H9 (cell line): ENCODE results near the gene MRPL54. TPM values are rescaled to one million over a fixed set of nuclear protein-coding genes. Genes with fewer than 3 reads are reported as not detected.

Experiments
- DNase-seq: peaks from one replicate; pipeline ENCODE4 v3.0.0-alpha.2; 2017
- H2AFZ ChIP-seq: one replicate; pipeline ENCODE4 v1.6.1; 2013; ENCODE audit warnings: mild to moderate bottlenecking, low read length, control low read depth, moderate library complexity
- H2AK5ac ChIP-seq: 2 replicates; pipeline ENCODE4 v1.6.1; 2013; ENCODE audit warnings: low read length, control low read depth, mixed read lengths; ENCODE audit not compliant: insufficient read length
- H2BK120ac ChIP-seq: one replicate; pipeline ENCODE4 v1.6.1; 2013; ENCODE audit warnings: low read depth, mild to moderate bottlenecking, low read length, control low read depth, inconsistent platforms; ENCODE audit not compliant: poor library complexity, severe bottlenecking
- H2BK12ac ChIP-seq: 2 replicates; pipeline ENCODE4 v1.6.1; 2013; ENCODE audit warnings: low read length, control low read depth, mixed read lengths, low read depth; ENCODE audit not compliant: insufficient read length
- H2BK15ac ChIP-seq: 2 replicates; pipeline ENCODE4 v1.6.1; 2013; ENCODE audit warnings: low read depth, low read length, control low read depth
- H2BK20ac ChIP-seq: one replicate; pipeline ENCODE4 v1.6.1; 2013; ENCODE audit warnings: low read depth, mild to moderate bottlenecking, low read length, control low read depth, inconsistent platforms; ENCODE audit not compliant: poor library complexity, severe bottlenecking
- H2BK5ac ChIP-seq: 2 replicates; pipeline ENCODE4 v1.6.1; 2013; ENCODE audit warnings: low read length, control low read depth, mixed read lengths; ENCODE audit not compliant: insufficient read length
- H3K14ac ChIP-seq: 2 replicates; pipeline ENCODE4 v1.6.1; 2013; ENCODE audit warnings: low read length, control low read depth; ENCODE audit not compliant: insufficient read depth
- H3K18ac ChIP-seq: 2 replicates; pipeline ENCODE4 v1.6.1; 2013; ENCODE audit warnings: low read depth, mild to moderate bottlenecking, mixed read lengths, low read length, control low read depth; ENCODE audit not compliant: insufficient read length
- H3K23ac ChIP-seq: 2 replicates; pipeline ENCODE4 v1.6.1; 2013; ENCODE audit warnings: low read length, control low read depth, mixed read lengths, low read depth; ENCODE audit not compliant: insufficient read length
- H3K23me2 ChIP-seq: 2 replicates; pipeline ENCODE4 v1.6.1; 2013; ENCODE audit warnings: low read depth, mild to moderate bottlenecking, mixed read lengths, low read length, control low read depth; ENCODE audit not compliant: insufficient read length, poor library complexity, severe bottlenecking
- H3K27ac ChIP-seq: 2 replicates; pipeline ENCODE4 v1.5.1; 2013; ENCODE audit warnings: low read length, control low read depth, mixed read lengths, low read depth; ENCODE audit not compliant: insufficient read length
- H3K27me3 ChIP-seq: 2 replicates; pipeline ENCODE4 v1.6.1; 2013; ENCODE audit warnings: low read length, control low read depth, inconsistent platforms; ENCODE audit not compliant: insufficient read depth
- H3K4ac ChIP-seq: 2 replicates; pipeline ENCODE4 v1.6.1; 2013; ENCODE audit warnings: low read depth, mild to moderate bottlenecking, control low read depth, inconsistent platforms, low read length, moderate library complexity
- H3K4me1 ChIP-seq: 2 replicates; pipeline ENCODE4 v1.6.1; 2013; ENCODE audit warnings: low read length, control low read depth, inconsistent platforms; ENCODE audit not compliant: insufficient read depth
- H3K4me2 ChIP-seq: 2 replicates; pipeline ENCODE4 v1.6.1; 2013; ENCODE audit warnings: low read length, control low read depth, mixed read lengths; ENCODE audit not compliant: insufficient read length, insufficient read depth
- H3K56ac ChIP-seq: 2 replicates; pipeline ENCODE4 v1.6.1; 2013; ENCODE audit warnings: low read depth, mild to moderate bottlenecking, mixed read lengths, low read length, control low read depth; ENCODE audit not compliant: insufficient read length
- H3K79me1 ChIP-seq: 2 replicates; pipeline ENCODE4 v1.6.1; 2013; ENCODE audit warnings: low read depth, mild to moderate bottlenecking, moderate library complexity, low read length, control low read depth, inconsistent platforms; ENCODE audit not compliant: insufficient read depth, poor library complexity, severe bottlenecking
- H3K79me2 ChIP-seq: 2 replicates; pipeline ENCODE4 v1.6.1; 2013; ENCODE audit warnings: low read length, control low read depth, inconsistent platforms; ENCODE audit not compliant: insufficient read depth
- H3K9ac ChIP-seq: 2 replicates; pipeline ENCODE4 v1.6.1; 2013; ENCODE audit warnings: low read length, control low read depth, mixed read lengths; ENCODE audit not compliant: insufficient read length; ENCODE audit errors: extremely low read depth
- H3K9me3 ChIP-seq: one replicate; pipeline ENCODE4 v1.6.1; 2013; ENCODE audit warnings: low read depth, low read length, inconsistent platforms; ENCODE audit not compliant: control insufficient read depth
- H3T11ph ChIP-seq: one replicate; pipeline ENCODE4 v1.6.1; 2013; ENCODE audit warnings: mild to moderate bottlenecking, low read length, control low read depth, inconsistent platforms
- H4K20me1 ChIP-seq: one replicate; pipeline ENCODE4 v1.6.1; 2013; ENCODE audit not compliant: control insufficient read depth, insufficient read length, insufficient read depth
- H4K5ac ChIP-seq: 2 replicates; pipeline ENCODE4 v1.6.1; 2013; ENCODE audit warnings: low read depth, mild to moderate bottlenecking, mixed read lengths, low read length, control low read depth; ENCODE audit not compliant: insufficient read length
- H4K8ac ChIP-seq: replicated peaks from 2 replicates; pipeline ENCODE4 v1.6.1; 2013; ENCODE audit warnings: low read length, control low read depth, mixed read lengths, low read depth; ENCODE audit not compliant: insufficient read length
- H4K91ac ChIP-seq: 2 replicates; pipeline ENCODE4 v1.6.1; 2013; ENCODE audit warnings: low read depth, mild to moderate bottlenecking, moderate library complexity, mixed read lengths, low read length, control low read depth; ENCODE audit not compliant: insufficient read length
- H3K27ac Mint-ChIP-seq, 3 experiments: 2 replicates in 2 of 3; 3 replicates in 1 of 3; pipeline ENCODE4 v1.8.0; 2020 to 2021; ENCODE audit warnings: mixed read lengths in 3 of 3, mild to moderate bottlenecking in 1 of 3, moderate library complexity in 1 of 3
- H3K27me3 Mint-ChIP-seq: 2 replicates; pipeline ENCODE4 v1.8.0; 2021; ENCODE audit warnings: low read depth, mild to moderate bottlenecking, moderate library complexity, mixed read lengths
- H3K36me3 Mint-ChIP-seq, 3 experiments: 2 replicates in 2 of 3; 3 replicates in 1 of 3; pipeline ENCODE4 v1.8.0; 2020 to 2021; ENCODE audit warnings: low read depth in 3 of 3, mixed read lengths in 3 of 3; ENCODE audit not compliant: insufficient read depth in 1 of 3
- H3K4me1 Mint-ChIP-seq, 2 experiments: 2 replicates each; pipeline ENCODE4 v1.8.0; 2020; ENCODE audit warnings: mixed read lengths in 2 of 2
- H3K4me3 Mint-ChIP-seq, 2 experiments: 2 replicates in 1 of 2; 3 replicates in 1 of 2; pipeline ENCODE4 v1.8.0; 2020 to 2021; ENCODE audit warnings: mild to moderate bottlenecking in 2 of 2, mixed read lengths in 2 of 2, moderate library complexity in 1 of 2
- H3K9me3 Mint-ChIP-seq, 2 experiments: 2 replicates in 1 of 2; 3 replicates in 1 of 2; pipeline ENCODE4 v1.8.0; 2020; ENCODE audit warnings: mild to moderate bottlenecking in 2 of 2, mixed read lengths in 2 of 2, moderate library complexity in 1 of 2
- CTCF ChIP-seq: fragments of 200-600 bp; sonication (generic); conservative IDR thresholded peaks from 3 replicates; pipeline ENCODE4 v1.8.0; 2021; ENCODE audit warnings: antibody characterized with exemption, mild to moderate bottlenecking
- WGBS: extraction: QIAGEN DNeasy Blood & Tissue Kit; methylation state at CpG from one replicate; pipeline ENCODE4 v1.1.7; 2013; ENCODE audit warnings: missing lambda C conversion rate, low lambda C conversion rate, mixed read lengths; ENCODE audit not compliant: insufficient read length; ENCODE audit errors: extremely low coverage; 5-methylcytosine and 5-hydroxymethylcytosine counted together
- total RNA-seq: library from RNA; stranded (reverse); gene quantifications from 2 replicates; pipeline ENCODE4 v1.2.1, GENCODE V29; 2021

Gene MRPL54
- total RNA-seq, 1 experiment from 2014 or later: 60.0 TPM

- H3K27ac Mint-ChIP-seq: no peak overlapping the region
- Histone ChIP-seq H3K18ac (no peak overlapping the region), H3K79me2 (no peaks in the 10 kb centered on the region), H2AFZ (no peak overlapping the region), H3K4me1 (no peaks in the 10 kb centered on the region), H4K8ac (no peak overlapping the region), H3K27ac (no peak overlapping the region), H3K79me1 (no peaks in the 10 kb centered on the region), H3K14ac (no peak overlapping the region), H4K91ac (no peak overlapping the region), H4K20me1 (no peaks in the 10 kb centered on the region), H3K4me2 (no peak overlapping the region), H3K56ac (no peak overlapping the region), H3K4ac (no peak overlapping the region), H2AK5ac (no peak overlapping the region), H2BK15ac (no peak overlapping the region), H3T11ph (no peak overlapping the region), H3K27me3 (no peaks in the 10 kb centered on the region; the same call in 1 of the 2 replicates), H3K9ac (no peak overlapping the region), H2BK120ac (no peak overlapping the region), H2BK20ac (no peak overlapping the region), H4K5ac (no peak overlapping the region), H2BK12ac (no peak overlapping the region), H3K9me3 (no peaks in the 10 kb centered on the region), H2BK5ac (no peak overlapping the region), H3K23ac (no peak overlapping the region), H3K23me2 (no peaks in the 10 kb centered on the region)
- H3K9me3 Mint-ChIP-seq: peaks cover 0 to 3% of the 10 kb centered on the region in 2 experiments; a peak in 4 of 5 replicates
- no peak for DNase-seq
- TF ChIP-seq CTCF: no peak
- H3K4me1 Mint-ChIP-seq: peaks cover 3% of the 10 kb centered on the region in 2 experiments; a peak in 3 of 4 replicates
- peaks cover 56% of the 10 kb centered on the region for H3K27me3 Mint-ChIP-seq
- H3K36me3 Mint-ChIP-seq: no peaks in the 10 kb centered on the region
- whole genome bisulfite sequencing: no CpG with 5 or more reads among the region's 7 CpGs
- H3K4me3 Mint-ChIP-seq: no peak overlapping the region
Measured at GRCh38 chr19:3790941-3791340, 28.5 kb downstream of the MRPL54 start.
